22Rv1 (cell line): Measurements from ENCODE around the gene RHBDD1.

Source experiments
- H3K27ac ChIP-seq: fragments of 450-650 bp; 2 replicates; pipeline ENCODE4 v1.5.1; 2017
- ZFX ChIP-seq: fragments of 450-650 bp; IDR thresholded peaks from 2 replicates; pipeline ENCODE4 v1.6.1; 2017; ENCODE audit warnings: antibody characterized with exemption, borderline replicate concordance
- TF ChIP-seq, protein P1 (sequence below): fragments of 450-650 bp; IDR thresholded peaks from 2 replicates; pipeline ENCODE4 v1.5.1; 2017; ENCODE audit warnings: mild to moderate bottlenecking

The RHBDD1 gene

DNA sequence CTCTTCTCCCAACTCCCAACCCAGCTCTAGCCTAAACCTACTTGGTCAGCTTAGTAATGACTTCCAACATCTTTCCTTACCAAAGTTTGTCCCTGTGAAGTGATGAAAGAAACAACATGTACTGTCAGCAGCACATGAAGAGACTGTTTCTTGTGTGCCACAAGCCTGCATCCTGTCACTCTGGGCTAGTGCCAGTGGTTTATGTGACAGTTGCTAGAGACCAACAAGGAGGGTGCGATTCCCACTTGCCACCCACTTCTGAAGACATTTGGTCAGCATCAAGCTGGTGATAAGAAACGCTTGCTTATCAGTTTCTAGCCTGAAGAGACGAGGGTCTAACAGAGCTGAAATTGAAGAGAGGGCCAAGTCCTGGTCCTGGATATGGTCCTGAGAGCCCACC, 195.5 kb downstream of the RHBDD1 start:
- TF ChIP-seq ZFX = no peak
- TF ChIP-seq, protein P1, sequence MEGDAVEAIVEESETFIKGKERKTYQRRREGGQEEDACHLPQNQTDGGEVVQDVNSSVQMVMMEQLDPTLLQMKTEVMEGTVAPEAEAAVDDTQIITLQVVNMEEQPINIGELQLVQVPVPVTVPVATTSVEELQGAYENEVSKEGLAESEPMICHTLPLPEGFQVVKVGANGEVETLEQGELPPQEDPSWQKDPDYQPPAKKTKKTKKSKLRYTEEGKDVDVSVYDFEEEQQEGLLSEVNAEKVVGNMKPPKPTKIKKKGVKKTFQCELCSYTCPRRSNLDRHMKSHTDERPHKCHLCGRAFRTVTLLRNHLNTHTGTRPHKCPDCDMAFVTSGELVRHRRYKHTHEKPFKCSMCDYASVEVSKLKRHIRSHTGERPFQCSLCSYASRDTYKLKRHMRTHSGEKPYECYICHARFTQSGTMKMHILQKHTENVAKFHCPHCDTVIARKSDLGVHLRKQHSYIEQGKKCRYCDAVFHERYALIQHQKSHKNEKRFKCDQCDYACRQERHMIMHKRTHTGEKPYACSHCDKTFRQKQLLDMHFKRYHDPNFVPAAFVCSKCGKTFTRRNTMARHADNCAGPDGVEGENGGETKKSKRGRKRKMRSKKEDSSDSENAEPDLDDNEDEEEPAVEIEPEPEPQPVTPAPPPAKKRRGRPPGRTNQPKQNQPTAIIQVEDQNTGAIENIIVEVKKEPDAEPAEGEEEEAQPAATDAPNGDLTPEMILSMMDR = no peak
- H3K27ac ChIP-seq = no peak overlapping the region

DNA sequence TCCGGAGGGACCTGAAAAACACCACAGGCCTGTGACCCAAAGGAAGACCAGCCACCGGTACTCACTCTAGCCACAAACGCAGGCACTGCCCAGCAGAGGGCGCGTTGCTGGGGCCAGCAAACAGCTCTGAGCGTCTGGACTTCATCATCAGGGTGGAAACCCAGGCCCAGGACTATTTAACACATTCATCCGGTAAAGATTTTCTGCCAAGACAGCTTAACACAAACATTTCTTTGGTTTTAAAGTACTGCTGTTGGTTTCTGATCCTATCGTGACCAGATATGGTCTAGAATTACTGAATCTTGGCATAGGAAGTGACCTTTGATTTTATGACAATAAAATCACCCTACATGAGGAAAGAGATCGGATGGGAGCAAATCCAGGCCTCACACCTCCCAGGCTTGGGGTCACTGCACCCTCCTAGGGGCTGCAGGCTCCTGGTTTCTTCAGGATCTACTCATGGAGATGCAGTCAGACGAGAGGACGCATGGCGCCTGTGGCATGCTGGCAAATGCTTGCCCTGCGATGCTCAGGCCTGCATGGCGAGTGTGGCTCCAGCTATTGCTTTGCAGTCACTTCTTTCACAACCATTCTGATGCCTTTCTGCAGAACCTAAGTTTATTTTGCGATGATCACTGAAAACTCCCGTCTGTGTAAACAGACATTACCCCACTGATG, 197.8 kb downstream of the RHBDD1 start:
- no peak overlapping the region for H3K27ac ChIP-seq
- no peak for TF ChIP-seq ZFX
- TF ChIP-seq, protein P1 = peak; percentile 93

DNA sequence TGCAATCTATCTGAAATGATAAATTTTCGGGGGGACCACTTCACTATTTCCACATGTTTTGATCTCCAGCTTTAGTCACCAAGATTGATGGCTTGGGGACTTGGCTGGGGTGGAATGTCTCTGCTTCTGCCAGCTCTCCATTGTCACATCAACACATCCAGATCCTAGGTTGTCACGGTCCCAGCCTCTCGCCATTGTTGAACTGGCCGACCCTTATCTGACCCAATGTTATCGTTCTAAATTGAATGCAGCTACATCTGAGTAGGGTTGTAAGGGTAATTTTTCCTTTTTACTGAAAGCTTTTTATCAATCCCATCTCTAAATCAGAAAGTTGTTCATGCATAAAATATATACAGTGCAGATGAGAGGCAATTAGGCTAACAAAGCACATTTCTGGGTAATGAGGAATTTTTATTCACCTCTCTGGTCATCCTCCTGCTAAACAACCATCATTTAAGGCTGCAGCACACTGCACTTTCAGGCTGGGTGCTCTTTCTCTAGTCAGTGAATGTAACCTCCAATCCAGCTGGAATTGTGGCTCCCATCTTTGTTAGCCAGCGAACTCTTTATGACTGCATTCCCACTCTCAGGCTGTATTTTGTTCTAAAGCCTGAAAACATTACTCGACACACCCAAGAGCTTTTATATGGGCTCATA, 200.0 kb downstream of the RHBDD1 start:
- TF ChIP-seq, protein P1 = no peak
- no peak for TF ChIP-seq ZFX
- no peak overlapping the region for H3K27ac ChIP-seq

DNA sequence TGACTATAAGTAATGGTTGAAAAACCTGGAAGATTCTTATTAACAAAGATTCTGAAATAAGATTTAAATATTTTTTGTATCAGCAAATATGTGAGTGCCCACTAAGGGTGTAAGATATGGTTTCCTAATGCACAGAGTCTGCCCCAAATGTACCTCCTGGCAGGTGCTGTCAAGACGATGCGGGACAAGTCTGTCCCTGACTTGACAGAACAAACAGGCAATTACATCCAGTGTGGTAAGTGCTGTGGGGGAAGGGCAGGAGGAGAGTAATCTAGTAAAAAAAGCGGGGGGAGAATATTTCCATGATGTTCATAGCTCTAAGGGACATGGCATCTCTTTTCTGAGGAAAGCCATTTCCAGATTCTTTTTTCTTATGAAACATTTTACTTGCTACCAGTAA, 200.7 kb downstream of the RHBDD1 start:
- H3K27ac ChIP-seq = no peak overlapping the region
- TF ChIP-seq ZFX = no peak

DNA sequence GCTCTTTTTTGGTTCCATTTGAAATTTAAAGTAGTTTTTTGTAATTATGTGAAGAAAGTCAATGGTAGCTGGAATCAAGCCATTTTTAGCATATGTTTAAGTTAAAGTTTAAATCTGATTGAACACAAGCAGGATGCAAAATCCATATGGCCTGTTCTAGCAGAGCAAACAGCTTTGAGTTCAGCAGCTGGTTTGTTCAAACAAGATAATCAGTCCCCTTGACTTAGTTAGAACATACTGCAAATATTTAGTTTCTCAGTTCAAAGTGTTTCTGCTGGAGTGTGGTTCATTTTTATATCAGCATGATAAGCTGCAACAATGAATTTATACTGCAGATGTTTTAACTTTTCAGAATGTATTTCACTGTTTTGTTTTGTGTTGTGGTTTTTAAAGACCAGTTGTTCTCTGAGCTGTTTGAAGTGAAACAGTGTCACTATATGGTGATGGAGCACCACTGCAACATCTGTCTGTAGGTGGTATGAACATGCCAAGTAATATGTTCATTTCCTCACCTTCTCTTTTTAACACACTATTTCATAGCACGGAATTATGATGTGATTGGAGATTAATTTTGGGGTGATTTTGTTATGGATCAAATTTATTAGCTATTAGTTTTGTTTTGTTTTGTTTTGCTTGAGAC, 202.8 kb downstream of the RHBDD1 start:
- TF ChIP-seq, protein P1 = no peak
- TF ChIP-seq ZFX = no peak
- H3K27ac ChIP-seq = no peak overlapping the region

DNA sequence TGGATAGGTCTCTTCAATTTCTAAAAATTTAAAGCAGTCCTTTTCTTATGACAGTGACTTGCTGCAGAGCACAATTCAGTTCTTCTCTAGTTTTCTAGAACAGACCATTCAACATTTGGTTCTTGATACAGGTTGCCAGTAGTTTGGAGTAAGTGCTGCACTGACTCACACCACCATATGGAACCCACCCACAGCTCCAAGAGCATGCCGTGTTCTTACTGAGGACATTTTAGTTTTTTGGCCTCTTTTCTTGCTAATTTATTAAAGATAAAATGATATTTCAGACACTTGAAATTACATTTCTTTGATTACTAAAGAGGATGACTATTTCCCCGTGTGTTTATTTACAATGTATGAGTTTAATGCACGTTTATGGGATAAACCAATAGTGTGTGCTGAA, 208.1 kb downstream of the RHBDD1 start:
- no peak for TF ChIP-seq ZFX
- TF ChIP-seq, protein P1 = no peak
- H3K27ac ChIP-seq = no peak overlapping the region
